HL-60 (cell line): ENCODE results near the gene ALDH1A2.

Source experiments
- POLR2AphosphoS5 ChIP-seq: IDR thresholded peaks from 2 replicates; pipeline ENCODE4 v1.6.1; 2012; ENCODE audit warnings: low read depth
- SPI1 ChIP-seq: IDR thresholded peaks from 2 replicates; pipeline ENCODE4 v1.6.1; 2012; ENCODE audit warnings: low read depth, mild to moderate bottlenecking, borderline replicate concordance
- TF ChIP-seq, protein P1 (sequence below): IDR thresholded peaks from one replicate; pipeline ENCODE4 v1.5.1; 2011; ENCODE audit warnings: low read length, control low read depth, inconsistent platforms; ENCODE audit not compliant: insufficient read depth
- TF ChIP-seq, protein P2 (sequence below): IDR thresholded peaks from 2 replicates; pipeline ENCODE4 v1.6.1; 2012; ENCODE audit warnings: low read depth; ENCODE audit not compliant: insufficient replicate concordance

DNA sequence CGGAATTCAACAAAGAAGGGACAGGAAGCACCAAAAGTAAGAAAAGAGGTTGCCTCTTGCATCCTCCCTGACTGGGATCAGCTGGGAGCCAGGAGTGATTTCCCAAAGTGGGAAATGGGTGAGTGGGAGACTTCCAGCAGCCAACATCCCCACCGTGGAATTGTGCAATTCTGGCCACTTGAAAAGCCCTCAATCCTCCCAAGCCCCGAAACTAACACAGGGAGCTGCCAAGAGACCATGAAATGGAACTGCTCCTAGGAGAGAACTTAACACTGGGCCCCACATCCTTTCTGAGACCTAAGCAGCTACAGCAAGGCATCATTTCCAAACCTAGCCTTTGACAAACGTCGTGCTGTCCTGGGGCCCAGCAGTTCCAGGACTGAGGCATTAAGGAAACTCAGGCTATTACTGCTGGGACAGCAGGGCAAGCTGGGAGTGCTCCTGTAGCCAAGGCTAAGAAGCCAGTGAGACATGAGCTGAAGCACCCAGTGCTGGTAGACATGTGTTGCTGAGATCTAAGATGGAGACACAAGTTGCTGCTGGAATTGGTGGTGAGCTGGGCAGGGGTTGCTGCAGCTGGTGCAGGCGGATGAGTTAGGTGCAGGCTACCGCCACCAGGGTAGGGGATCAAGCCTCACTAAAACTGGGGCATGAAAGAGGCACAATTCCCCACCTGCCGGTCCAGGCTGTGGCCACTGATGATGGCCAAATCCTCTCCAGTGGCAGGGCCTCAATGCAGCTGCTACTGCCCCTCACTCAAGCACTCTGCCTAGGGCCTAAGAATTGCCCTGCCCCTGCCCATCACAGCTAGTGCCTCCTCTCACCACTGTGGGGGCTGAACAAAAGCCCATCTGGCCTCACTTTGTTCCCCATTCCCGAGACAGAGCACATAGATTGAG is 43.9 kb downstream of the ALDH1A2 start:
- no peak for TF ChIP-seq POLR2AphosphoS5
- TF ChIP-seq, protein P1, sequence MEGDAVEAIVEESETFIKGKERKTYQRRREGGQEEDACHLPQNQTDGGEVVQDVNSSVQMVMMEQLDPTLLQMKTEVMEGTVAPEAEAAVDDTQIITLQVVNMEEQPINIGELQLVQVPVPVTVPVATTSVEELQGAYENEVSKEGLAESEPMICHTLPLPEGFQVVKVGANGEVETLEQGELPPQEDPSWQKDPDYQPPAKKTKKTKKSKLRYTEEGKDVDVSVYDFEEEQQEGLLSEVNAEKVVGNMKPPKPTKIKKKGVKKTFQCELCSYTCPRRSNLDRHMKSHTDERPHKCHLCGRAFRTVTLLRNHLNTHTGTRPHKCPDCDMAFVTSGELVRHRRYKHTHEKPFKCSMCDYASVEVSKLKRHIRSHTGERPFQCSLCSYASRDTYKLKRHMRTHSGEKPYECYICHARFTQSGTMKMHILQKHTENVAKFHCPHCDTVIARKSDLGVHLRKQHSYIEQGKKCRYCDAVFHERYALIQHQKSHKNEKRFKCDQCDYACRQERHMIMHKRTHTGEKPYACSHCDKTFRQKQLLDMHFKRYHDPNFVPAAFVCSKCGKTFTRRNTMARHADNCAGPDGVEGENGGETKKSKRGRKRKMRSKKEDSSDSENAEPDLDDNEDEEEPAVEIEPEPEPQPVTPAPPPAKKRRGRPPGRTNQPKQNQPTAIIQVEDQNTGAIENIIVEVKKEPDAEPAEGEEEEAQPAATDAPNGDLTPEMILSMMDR = no peak
- TF ChIP-seq, protein P2, sequence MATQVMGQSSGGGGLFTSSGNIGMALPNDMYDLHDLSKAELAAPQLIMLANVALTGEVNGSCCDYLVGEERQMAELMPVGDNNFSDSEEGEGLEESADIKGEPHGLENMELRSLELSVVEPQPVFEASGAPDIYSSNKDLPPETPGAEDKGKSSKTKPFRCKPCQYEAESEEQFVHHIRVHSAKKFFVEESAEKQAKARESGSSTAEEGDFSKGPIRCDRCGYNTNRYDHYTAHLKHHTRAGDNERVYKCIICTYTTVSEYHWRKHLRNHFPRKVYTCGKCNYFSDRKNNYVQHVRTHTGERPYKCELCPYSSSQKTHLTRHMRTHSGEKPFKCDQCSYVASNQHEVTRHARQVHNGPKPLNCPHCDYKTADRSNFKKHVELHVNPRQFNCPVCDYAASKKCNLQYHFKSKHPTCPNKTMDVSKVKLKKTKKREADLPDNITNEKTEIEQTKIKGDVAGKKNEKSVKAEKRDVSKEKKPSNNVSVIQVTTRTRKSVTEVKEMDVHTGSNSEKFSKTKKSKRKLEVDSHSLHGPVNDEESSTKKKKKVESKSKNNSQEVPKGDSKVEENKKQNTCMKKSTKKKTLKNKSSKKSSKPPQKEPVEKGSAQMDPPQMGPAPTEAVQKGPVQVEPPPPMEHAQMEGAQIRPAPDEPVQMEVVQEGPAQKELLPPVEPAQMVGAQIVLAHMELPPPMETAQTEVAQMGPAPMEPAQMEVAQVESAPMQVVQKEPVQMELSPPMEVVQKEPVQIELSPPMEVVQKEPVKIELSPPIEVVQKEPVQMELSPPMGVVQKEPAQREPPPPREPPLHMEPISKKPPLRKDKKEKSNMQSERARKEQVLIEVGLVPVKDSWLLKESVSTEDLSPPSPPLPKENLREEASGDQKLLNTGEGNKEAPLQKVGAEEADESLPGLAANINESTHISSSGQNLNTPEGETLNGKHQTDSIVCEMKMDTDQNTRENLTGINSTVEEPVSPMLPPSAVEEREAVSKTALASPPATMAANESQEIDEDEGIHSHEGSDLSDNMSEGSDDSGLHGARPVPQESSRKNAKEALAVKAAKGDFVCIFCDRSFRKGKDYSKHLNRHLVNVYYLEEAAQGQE = no peak
- TF ChIP-seq SPI1 = no peak
